SK-N-SH (cell line): Measurements from ENCODE around the gene VOPP1. TPM values are rescaled to one million over a fixed set of nuclear protein-coding genes. Genes with fewer than 3 reads are reported as not detected.

Experiments used
- CTCF ChIA-PET: fragments of 300-600, 350-600 bp; formaldehyde crosslinking; extraction: SDS; loops from one replicate; lab custom pipeline; 2021; lab: Yijun Ruan, JAX
- POLR2A ChIA-PET: fragments of 350-600 bp; sonication (Branson Sonifier 250); formaldehyde crosslinking; extraction: SDS; loops from one replicate; lab custom pipeline; 2020; ENCODE audit warnings: antibody characterized with exemption, inconsistent platforms; lab: Yijun Ruan, JAX
- DNase-seq: peaks from one replicate; pipeline ENCODE4 v3.0.0; 2012
- H2AFZ ChIP-seq: fragments of 200-600 bp; sonication (generic); 2 replicates; pipeline ENCODE4 v1.8.1; 2016; ENCODE audit warnings: antibody characterized with exemption, mild to moderate bottlenecking, low read depth
- H3F3A ChIP-seq: fragments of 200-600 bp; sonication (generic); replicated peaks from 2 replicates; pipeline ENCODE3; 2016; ENCODE audit warnings: antibody characterized with exemption, mild to moderate bottlenecking; ENCODE audit not compliant: insufficient read depth
- H3K27ac ChIP-seq, 2 experiments: fragments of 200-500 bp in 1 of 2; fragments of 200-600 bp in 1 of 2; sonication (Bioruptor generic) in 1 of 2; sonication (generic), shearing (Covaris generic) in 1 of 2; 2 replicates each; pipeline versions ENCODE4 v1.5.1 to v1.6.1; 2014 to 2016; ENCODE audit warnings: low read depth in 2 of 2, inconsistent platforms in 1 of 2, low read length in 1 of 2, mild to moderate bottlenecking in 1 of 2, mixed read lengths in 1 of 2
- H3K27me3 ChIP-seq: fragments of 200-600 bp; sonication (generic), shearing (Covaris generic); 2 replicates; pipeline ENCODE4 v1.6.1; 2016; ENCODE audit warnings: mixed run types; ENCODE audit not compliant: insufficient read depth
- H3K36me3 ChIP-seq, 2 experiments: fragments of 200-500 bp in 1 of 2; fragments of 200-600 bp in 1 of 2; sonication (Bioruptor generic) in 1 of 2; sonication (generic) in 1 of 2; replicated peaks in 1 of 2; 2 replicates each; pipeline versions ENCODE3 to v1.5.1; 2014 to 2016; ENCODE audit warnings: low read length in 1 of 2, mild to moderate bottlenecking in 1 of 2; ENCODE audit not compliant: insufficient read depth in 2 of 2, control insufficient read depth in 1 of 2
- H3K4me1 ChIP-seq, 2 experiments: fragments of 200-500 bp in 1 of 2; fragments of 200-600 bp in 1 of 2; sonication (Bioruptor generic) in 1 of 2; sonication (generic), shearing (Covaris generic) in 1 of 2; 2 replicates each; pipeline versions ENCODE4 v1.5.1 to v1.6.1; 2014 to 2016; ENCODE audit warnings: low read depth in 1 of 2, low read length in 1 of 2, mixed run types in 1 of 2; ENCODE audit not compliant: insufficient read depth in 2 of 2, control insufficient read depth in 1 of 2
- H3K4me2 ChIP-seq: fragments of 200-600 bp; sonication (generic), shearing (Covaris generic); 2 replicates; pipeline ENCODE4 v1.6.1; 2017; ENCODE audit warnings: mixed run types
- H3K4me3 ChIP-seq, 2 experiments: fragments of 200-500 bp in 1 of 2; fragments of 200-600 bp in 1 of 2; sonication (Bioruptor generic) in 1 of 2; sonication (generic), shearing (Covaris generic) in 1 of 2; 2 replicates each; pipeline versions ENCODE4 v1.5.1 to v1.8.1; 2014 to 2016; ENCODE audit warnings: low read depth in 2 of 2, inconsistent platforms in 1 of 2, low read length in 1 of 2, mild to moderate bottlenecking in 1 of 2, mixed read lengths in 1 of 2, moderate library complexity in 1 of 2
- H3K79me2 ChIP-seq: fragments of 200-600 bp; sonication (generic); 2 replicates; pipeline ENCODE4 v1.8.1; 2017; ENCODE audit warnings: mild to moderate bottlenecking; ENCODE audit not compliant: insufficient read depth
- H3K9ac ChIP-seq: fragments of 200-600 bp; sonication (generic); 2 replicates; pipeline ENCODE4 v1.6.1; 2017; ENCODE audit warnings: mixed run types
- H3K9me2 ChIP-seq: fragments of 200-600 bp; sonication (generic); 2 replicates; pipeline ENCODE4 v1.6.1; 2017; ENCODE audit warnings: mixed run types
- H3K9me3 ChIP-seq: fragments of 200-600 bp; sonication (generic); 2 replicates; pipeline ENCODE4 v1.6.1; 2017; ENCODE audit warnings: mixed run types, mild to moderate bottlenecking, moderate library complexity
- H4K20me1 ChIP-seq: fragments of 200-600 bp; sonication (generic); 2 replicates; pipeline ENCODE4 v1.6.1; 2017; ENCODE audit warnings: mild to moderate bottlenecking, mixed run types; ENCODE audit not compliant: insufficient read depth
- EP300 ChIP-seq, 2 experiments: IDR thresholded peaks; 2 replicates each; pipeline versions ENCODE4 v1.4.0 to v1.6.1; 2012; ENCODE audit warnings: borderline replicate concordance in 1 of 2, low read depth in 1 of 2, low read length in 1 of 2
- EZH2phosphoT487 ChIP-seq: fragments of 200-600 bp; sonication (generic); IDR thresholded peaks from 2 replicates; pipeline ENCODE4 v1.6.1; 2017; ENCODE audit warnings: low read depth, mixed run types, mild to moderate bottlenecking, antibody characterized with exemption, moderate library complexity, borderline replicate concordance
- FOSL2 ChIP-seq: IDR thresholded peaks from 2 replicates; pipeline ENCODE4 v1.4.0; 2012; ENCODE audit warnings: low read depth, mild to moderate bottlenecking, moderate library complexity, borderline replicate concordance
- FOXJ3 ChIP-seq: sonication (generic); formaldehyde crosslinking; IDR thresholded peaks from 2 replicates; pipeline ENCODE4 v1.5.1; 2020; ENCODE audit warnings: mild to moderate bottlenecking, missing genetic modification reagents
- GABPA ChIP-seq: IDR thresholded peaks from 2 replicates; pipeline ENCODE4 v1.4.0; 2012; ENCODE audit warnings: low read depth, mild to moderate bottlenecking
- JUND ChIP-seq: IDR thresholded peaks from 2 replicates; pipeline ENCODE4 v1.4.0; 2012
- MEF2A ChIP-seq: IDR thresholded peaks from 2 replicates; pipeline ENCODE4 v1.4.0; 2012; ENCODE audit warnings: low read depth, borderline replicate concordance
- MXI1 ChIP-seq: IDR thresholded peaks from 2 replicates; pipeline ENCODE4 v1.6.1; 2012; ENCODE audit warnings: mild to moderate bottlenecking, low read depth, low read length, improper control_type of control experiment
- NFIC ChIP-seq: IDR thresholded peaks from 2 replicates; pipeline ENCODE4 v1.4.0; 2012; ENCODE audit warnings: borderline replicate concordance
- SIN3A ChIP-seq: IDR thresholded peaks from 2 replicates; pipeline ENCODE4 v1.6.1; 2012; ENCODE audit warnings: low read depth, mild to moderate bottlenecking, low read length, moderate library complexity, borderline replicate concordance
- TAF1 ChIP-seq: IDR thresholded peaks from 2 replicates; pipeline ENCODE4 v1.6.1; 2012; ENCODE audit warnings: low read depth, mild to moderate bottlenecking, low read length, moderate library complexity, borderline replicate concordance
- TCF12 ChIP-seq: IDR thresholded peaks from 2 replicates; pipeline ENCODE4 v1.4.0; 2012
- TEAD4 ChIP-seq: IDR thresholded peaks from 2 replicates; pipeline ENCODE4 v1.4.0; 2012; ENCODE audit warnings: mild to moderate bottlenecking, borderline replicate concordance; ENCODE audit not compliant: insufficient read depth
- USF1 ChIP-seq: IDR thresholded peaks from 2 replicates; pipeline ENCODE4 v1.4.0; 2012; ENCODE audit warnings: low read depth, borderline replicate concordance
- USF2 ChIP-seq: fragments of 150-350 bp; IDR thresholded peaks from 2 replicates; pipeline ENCODE4 v1.6.1; 2017; ENCODE audit warnings: antibody characterized with exemption, low read length, low read depth, borderline replicate concordance
- WGBS: methylation state at CpG from one replicate; pipeline ENCODE4 v1.1.6; 2017; ENCODE audit warnings: low lambda C conversion rate; 5-methylcytosine and 5-hydroxymethylcytosine counted together
- polyA plus RNA-seq, 3 experiments: library from polyadenylated mRNA; depleted of rRNA; stranded (reverse); fragments of >200 nt; gene quantifications; 2 replicates each; pipeline ENCODE4 v1.2.3, GENCODE V29; 2012
- TF ChIP-seq, protein P1 (sequence below): IDR thresholded peaks from 2 replicates; pipeline ENCODE4 v1.4.0; 2012; ENCODE audit warnings: low read depth
- TF ChIP-seq, protein P2 (sequence below): fragments of 200-600 bp; sonication (generic); IDR thresholded peaks from 2 replicates; pipeline ENCODE4 v1.6.1; 2017; ENCODE audit warnings: antibody characterized with exemption, mild to moderate bottlenecking, moderate library complexity

Gene VOPP1
- polyA plus RNA-seq, 1 of the 3 experiments (the other 2 are of a cell fraction) = 69.5 TPM

GRCh38 chr7:55448526-55448925, 123.8 kb downstream of the VOPP1 start (continued):
- TF ChIP-seq TAF1 = no peak
- TF ChIP-seq, protein P1, sequence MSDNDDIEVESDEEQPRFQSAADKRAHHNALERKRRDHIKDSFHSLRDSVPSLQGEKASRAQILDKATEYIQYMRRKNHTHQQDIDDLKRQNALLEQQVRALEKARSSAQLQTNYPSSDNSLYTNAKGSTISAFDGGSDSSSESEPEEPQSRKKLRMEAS = no peak

- Histone ChIP-seq H3K36me3 (peaks cover 0 to 4% of the 10 kb centered on the region in 2 experiments), H3K4me2 (no peak overlapping the region), H3K27me3 (no peaks in the 10 kb centered on the region), H2AFZ (no peak overlapping the region), H3K4me1 (peaks cover 9 to 26% of the 10 kb centered on the region in 2 experiments), H3K27ac (no peak overlapping the region), H4K20me1 (no peaks in the 10 kb centered on the region), H3K9ac (no peak overlapping the region)
- WGBS = 90% methylated on average over 1 of the region's 1 CpG
- no peak for DNase-seq
- ChIA-PET CTCF (interaction anchor here (0.8 to 1.7 kb wide), 4 partner anchors 11 to 149 kb away, joined by 3 to 4 read pairs (median 4); no protein-coding TSS in a partner anchor), POLR2A (no interaction called here)
- no peak for TF ChIP-seq EZH2phosphoT487
- TF ChIP-seq USF2 = no peak
- TF ChIP-seq USF1 = no peak
- TF ChIP-seq NFIC = no peak
- TF ChIP-seq TCF12 = no peak
- no peak for TF ChIP-seq EP300 (IDR thresholded peaks at IDR 0.05; ENCODE audit: borderline replicate concordance in 1 of 2, low read depth in 1 of 2, low read length in 1 of 2)
- no peak for TF ChIP-seq FOSL2
- TF ChIP-seq FOXJ3 = no peak
- no peak for TF ChIP-seq MEF2A
- TF ChIP-seq TEAD4 = no peak
- TF ChIP-seq MXI1 = no peak
- TF ChIP-seq GABPA = no peak
- TF ChIP-seq, protein P2, sequence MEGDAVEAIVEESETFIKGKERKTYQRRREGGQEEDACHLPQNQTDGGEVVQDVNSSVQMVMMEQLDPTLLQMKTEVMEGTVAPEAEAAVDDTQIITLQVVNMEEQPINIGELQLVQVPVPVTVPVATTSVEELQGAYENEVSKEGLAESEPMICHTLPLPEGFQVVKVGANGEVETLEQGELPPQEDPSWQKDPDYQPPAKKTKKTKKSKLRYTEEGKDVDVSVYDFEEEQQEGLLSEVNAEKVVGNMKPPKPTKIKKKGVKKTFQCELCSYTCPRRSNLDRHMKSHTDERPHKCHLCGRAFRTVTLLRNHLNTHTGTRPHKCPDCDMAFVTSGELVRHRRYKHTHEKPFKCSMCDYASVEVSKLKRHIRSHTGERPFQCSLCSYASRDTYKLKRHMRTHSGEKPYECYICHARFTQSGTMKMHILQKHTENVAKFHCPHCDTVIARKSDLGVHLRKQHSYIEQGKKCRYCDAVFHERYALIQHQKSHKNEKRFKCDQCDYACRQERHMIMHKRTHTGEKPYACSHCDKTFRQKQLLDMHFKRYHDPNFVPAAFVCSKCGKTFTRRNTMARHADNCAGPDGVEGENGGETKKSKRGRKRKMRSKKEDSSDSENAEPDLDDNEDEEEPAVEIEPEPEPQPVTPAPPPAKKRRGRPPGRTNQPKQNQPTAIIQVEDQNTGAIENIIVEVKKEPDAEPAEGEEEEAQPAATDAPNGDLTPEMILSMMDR = no peak
- no peak for TF ChIP-seq JUND
- no peak for TF ChIP-seq SIN3A
- TF ChIP-seq, all 33 proteins: peak for 0
- H3F3A ChIP-seq = peaks cover 7% of the 10 kb centered on the region
- H3K4me3 ChIP-seq = no peak overlapping the region
- H3K79me2 ChIP-seq = no peaks in the 10 kb centered on the region
- no peaks in the 10 kb centered on the region for H3K9me2 ChIP-seq
- no peaks in the 10 kb centered on the region for H3K9me3 ChIP-seq
Measured at GRCh38 chr7:55444786-55445185, 127.5 kb downstream of the VOPP1 start.
